ENCODE data around the gene RPTOR.

- TF ChIP-seq, protein P1, sequence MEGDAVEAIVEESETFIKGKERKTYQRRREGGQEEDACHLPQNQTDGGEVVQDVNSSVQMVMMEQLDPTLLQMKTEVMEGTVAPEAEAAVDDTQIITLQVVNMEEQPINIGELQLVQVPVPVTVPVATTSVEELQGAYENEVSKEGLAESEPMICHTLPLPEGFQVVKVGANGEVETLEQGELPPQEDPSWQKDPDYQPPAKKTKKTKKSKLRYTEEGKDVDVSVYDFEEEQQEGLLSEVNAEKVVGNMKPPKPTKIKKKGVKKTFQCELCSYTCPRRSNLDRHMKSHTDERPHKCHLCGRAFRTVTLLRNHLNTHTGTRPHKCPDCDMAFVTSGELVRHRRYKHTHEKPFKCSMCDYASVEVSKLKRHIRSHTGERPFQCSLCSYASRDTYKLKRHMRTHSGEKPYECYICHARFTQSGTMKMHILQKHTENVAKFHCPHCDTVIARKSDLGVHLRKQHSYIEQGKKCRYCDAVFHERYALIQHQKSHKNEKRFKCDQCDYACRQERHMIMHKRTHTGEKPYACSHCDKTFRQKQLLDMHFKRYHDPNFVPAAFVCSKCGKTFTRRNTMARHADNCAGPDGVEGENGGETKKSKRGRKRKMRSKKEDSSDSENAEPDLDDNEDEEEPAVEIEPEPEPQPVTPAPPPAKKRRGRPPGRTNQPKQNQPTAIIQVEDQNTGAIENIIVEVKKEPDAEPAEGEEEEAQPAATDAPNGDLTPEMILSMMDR (IDR thresholded peaks at IDR 0.05; ENCODE audit: low read length): no peak
- TF ChIP-seq EZH2 (IDR thresholded peaks at IDR 0.05; ENCODE audit: borderline replicate concordance, low read length): no peak
Observed at GRCh38 chr17:80786887-80787286, 242.2 kb downstream of the RPTOR start.

All from OCI-LY1 (cell line).